Measurements from ENCODE around the gene UVSSA.

UVSSA gene

GRCh38 chr4:1351854-1352566 is 5.0 kb downstream of the UVSSA start:
- peak; percentile 64 to 70 for DNase-seq

- no peak for DNase-seq
These were observed 5.5 kb downstream of the UVSSA start for GRCh38 chr4:1352567-1352900.

- DNase-seq: no peak
These were observed 6.4 kb downstream of the UVSSA start for GRCh38 chr4:1353186-1354055.

GRCh38 chr4:1354136-1354982 is 7.4 kb downstream of the UVSSA start:
- DNase-seq: peak in 1 of 2 experiments; percentile 10

- no peak for DNase-seq
These were observed 7.9 kb downstream of the UVSSA start for GRCh38 chr4:1354983-1355275.

GRCh38 chr4:1355378-1355777 is 8.4 kb downstream of the UVSSA start:
- DNase-seq: no peak

GRCh38 chr4:1356181-1356998 is 9.4 kb downstream of the UVSSA start:
- peak; percentile 33 to 53 for DNase-seq

- DNase-seq: no peak
These were observed 10.6 kb downstream of the UVSSA start for GRCh38 chr4:1357356-1358248.

GRCh38 chr4:1358421-1359143 is 11.6 kb downstream of the UVSSA start:
- no peak for DNase-seq

GRCh38 chr4:1359144-1359501 is 12.1 kb downstream of the UVSSA start:
- DNase-seq: no peak

GRCh38 chr4:1359976-1360375 is 13.0 kb downstream of the UVSSA start:
- DNase-seq: no peak

- DNase-seq: no peak
These were observed 13.6 kb downstream of the UVSSA start for GRCh38 chr4:1360423-1361283.

GRCh38 chr4:1361431-1361830 is 14.4 kb downstream of the UVSSA start:
- DNase-seq: no peak

GRCh38 chr4:1362046-1362445 is 15.0 kb downstream of the UVSSA start:
- no peak for DNase-seq

- no peak for DNase-seq
These were observed 15.5 kb downstream of the UVSSA start for GRCh38 chr4:1362521-1362920.

- DNase-seq: no peak
These were observed 16.5 kb downstream of the UVSSA start for GRCh38 chr4:1363513-1363912.

GRCh38 chr4:1364217-1364616 is 17.2 kb downstream of the UVSSA start:
- DNase-seq: no peak

GRCh38 chr4:1364748-1365147 is 17.7 kb downstream of the UVSSA start:
- DNase-seq: no peak

GRCh38 chr4:1365271-1366178 is 18.5 kb downstream of the UVSSA start:
- DNase-seq: no peak
